Ovary (tissue), 3 donors: Measurements from ENCODE around the gene HMGCS1.

Experiments
- EP300 ChIP-seq: sonication (generic); formaldehyde crosslinking; IDR thresholded peaks from one replicate; pipeline ENCODE4 v1.6.1; 2017; ENCODE audit warnings: antibody characterized with exemption
- POLR2A ChIP-seq: fragments of 450-650 bp; IDR thresholded peaks from one replicate; pipeline ENCODE4 v1.6.1; 2017; ENCODE audit warnings: antibody characterized with exemption, mild to moderate bottlenecking, moderate library complexity
- TF ChIP-seq, protein P1 (sequence below), 3 donors: fragments of 450-650 bp in 2 of 3; fragments of 200-600 bp in 1 of 3; IDR thresholded peaks; one replicate each; pipeline versions ENCODE4 v1.5.1 to v1.8.0; 2016 to 2022; ENCODE audit warnings: antibody characterized with exemption in 3 of 3, mild to moderate bottlenecking in 1 of 3
- donor health status: DM: no; HTN: no; CAD: no.

- TF ChIP-seq EP300 (no peak), POLR2A (no peak)
- TF ChIP-seq, protein P1, sequence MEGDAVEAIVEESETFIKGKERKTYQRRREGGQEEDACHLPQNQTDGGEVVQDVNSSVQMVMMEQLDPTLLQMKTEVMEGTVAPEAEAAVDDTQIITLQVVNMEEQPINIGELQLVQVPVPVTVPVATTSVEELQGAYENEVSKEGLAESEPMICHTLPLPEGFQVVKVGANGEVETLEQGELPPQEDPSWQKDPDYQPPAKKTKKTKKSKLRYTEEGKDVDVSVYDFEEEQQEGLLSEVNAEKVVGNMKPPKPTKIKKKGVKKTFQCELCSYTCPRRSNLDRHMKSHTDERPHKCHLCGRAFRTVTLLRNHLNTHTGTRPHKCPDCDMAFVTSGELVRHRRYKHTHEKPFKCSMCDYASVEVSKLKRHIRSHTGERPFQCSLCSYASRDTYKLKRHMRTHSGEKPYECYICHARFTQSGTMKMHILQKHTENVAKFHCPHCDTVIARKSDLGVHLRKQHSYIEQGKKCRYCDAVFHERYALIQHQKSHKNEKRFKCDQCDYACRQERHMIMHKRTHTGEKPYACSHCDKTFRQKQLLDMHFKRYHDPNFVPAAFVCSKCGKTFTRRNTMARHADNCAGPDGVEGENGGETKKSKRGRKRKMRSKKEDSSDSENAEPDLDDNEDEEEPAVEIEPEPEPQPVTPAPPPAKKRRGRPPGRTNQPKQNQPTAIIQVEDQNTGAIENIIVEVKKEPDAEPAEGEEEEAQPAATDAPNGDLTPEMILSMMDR (IDR thresholded peaks at IDR 0.05): no peak
Measured at GRCh38 chr5:43348861-43349363, 35.7 kb upstream of the HMGCS1 start.
